ENCODE results near the gene FBN3. TPM values are rescaled to one million over a fixed set of nuclear protein-coding genes. Genes with fewer than 3 reads are reported as not detected.
"Not testable (repeated sequence)": the region's sequence is repeated elsewhere in the genome, so short reads cannot be mapped to it uniquely, and the experiment has no call there.

FBN3 gene
- total RNA-seq, 1 donor from 2014 or later, result 0.02 TPM

DNA sequence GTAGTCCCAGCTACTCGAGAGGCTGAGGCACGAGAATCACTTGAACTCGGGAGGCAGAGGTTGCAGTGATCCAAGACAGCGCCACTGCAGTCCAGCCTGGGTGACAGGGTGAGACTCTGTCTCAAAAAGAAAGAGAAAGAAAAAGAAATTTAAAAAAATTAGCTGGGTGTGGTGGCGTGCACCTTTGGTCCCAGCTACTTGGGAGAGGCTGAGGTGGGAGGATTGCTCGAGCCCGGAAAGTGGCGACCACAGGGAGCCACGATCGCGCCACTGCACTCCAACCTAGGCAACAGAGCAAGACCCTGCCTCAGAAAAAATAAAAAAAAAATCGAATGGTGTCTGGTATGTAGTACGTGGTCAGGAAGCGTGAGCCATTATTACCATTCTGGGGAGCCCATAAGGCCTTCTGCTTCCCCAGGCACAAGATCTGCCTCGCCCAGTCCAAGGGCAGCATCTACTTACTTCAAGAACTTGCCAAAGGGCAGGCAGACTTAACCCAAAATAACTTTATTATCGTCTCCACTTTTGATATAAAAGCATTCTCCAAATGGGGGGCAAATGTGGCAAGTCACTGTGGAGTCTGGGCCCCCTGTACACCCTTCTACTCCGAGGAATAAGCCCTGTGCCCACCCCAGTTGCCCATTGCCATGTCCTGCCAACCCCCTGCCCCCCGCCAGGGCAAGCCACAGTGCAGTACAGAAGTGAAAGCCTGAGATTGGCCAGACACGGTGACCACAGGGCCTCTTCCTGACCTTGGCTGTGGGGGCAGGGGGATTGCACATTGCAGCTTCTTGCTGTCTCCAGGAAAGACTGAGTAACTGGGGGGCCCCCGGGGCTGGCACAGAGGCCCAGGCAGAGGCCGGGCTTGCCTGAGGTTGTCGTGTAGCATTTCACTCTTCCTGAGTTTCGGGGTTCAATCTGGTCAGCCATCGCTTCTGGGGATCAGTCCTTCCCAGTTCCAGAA lies 84.2 kb downstream of the FBN3 start:
- intact Hi-C loops (cut with micrococcal nuclease), result no loop called here

DNA sequence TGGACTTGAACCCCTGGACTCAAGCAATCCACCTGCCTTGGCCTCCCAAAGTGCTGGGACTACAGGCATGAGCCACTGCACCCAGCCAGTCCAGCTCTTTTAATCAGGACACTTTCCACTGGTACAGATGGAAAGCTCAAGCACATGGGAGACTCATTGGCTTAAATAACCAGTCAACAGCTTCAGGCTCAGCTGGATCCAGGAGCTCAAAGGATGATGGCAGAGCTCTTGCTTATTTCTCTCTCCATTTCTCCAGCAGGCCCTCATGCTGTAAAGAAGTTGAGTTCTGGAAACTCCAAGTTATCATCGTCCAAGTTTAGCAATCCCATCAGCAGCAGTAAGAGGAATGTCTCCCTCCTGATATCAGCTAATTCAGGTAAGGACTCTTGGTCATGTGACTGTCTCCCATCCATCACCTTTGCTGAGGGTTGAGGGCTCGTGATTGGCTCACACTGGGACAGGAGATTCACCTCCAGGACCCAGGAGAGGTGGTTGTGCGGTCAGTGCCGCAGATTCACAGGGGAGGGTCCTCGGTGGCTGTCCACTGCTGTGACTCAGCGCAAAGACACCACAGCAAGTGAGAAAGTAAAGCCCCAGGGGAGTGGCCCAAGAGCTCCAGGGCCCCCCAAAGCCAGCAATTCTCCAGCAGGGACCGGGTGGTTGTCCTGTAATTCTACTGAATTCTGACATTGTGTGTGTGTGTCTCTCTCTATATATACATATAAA lies 91.7 kb downstream of the FBN3 start:
- intact Hi-C loops (cut with micrococcal nuclease), result no loop called here

DNA sequence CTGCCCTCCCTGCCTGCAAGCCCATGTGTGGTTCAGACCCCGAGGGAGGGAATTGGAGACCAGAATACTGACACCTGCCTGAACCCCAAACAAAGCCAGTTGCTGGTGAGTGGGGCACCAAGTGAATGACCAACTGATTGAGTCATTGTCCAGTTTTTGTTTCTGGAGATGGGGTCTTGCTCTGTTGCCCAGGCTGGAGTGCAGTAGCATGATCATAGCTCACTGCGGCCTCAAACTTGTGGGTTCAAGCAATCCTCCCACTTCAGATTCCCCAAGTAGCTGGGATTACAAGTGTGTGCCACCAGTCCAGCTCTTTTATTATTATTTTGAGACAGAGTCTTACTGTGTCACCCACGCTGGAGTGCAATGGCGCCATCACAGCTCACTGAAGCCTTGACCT lies 92.9 kb downstream of the FBN3 start:
- intact Hi-C loops (cut with micrococcal nuclease), result no loop called here

DNA sequence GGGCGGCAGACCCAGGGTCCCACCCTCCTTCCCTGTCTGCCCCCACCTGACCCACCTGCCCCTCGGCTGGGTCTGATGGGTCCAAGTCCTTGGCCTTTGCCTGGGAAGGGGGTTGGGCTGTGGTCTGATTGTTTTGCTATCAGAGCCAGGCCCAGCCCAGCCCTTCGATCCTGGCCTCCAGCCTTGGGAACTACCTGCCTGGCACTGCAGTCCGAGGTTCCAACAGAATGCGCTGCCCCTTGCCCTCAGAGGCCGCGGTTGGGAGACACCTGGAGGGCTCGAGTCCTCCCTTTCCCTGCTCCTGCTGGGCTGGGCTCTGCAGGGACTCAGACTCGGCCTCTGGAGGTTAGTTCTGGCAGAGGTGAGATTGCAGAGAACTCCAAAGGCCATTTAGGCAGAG lies 95.2 kb downstream of the FBN3 start:
- intact Hi-C loops (cut with micrococcal nuclease), result loop anchor here (5.0 kb wide), 1 partner anchor 778 kb away; the partner anchor contains the start of genes MBD3L1 and ZNF558

DNA sequence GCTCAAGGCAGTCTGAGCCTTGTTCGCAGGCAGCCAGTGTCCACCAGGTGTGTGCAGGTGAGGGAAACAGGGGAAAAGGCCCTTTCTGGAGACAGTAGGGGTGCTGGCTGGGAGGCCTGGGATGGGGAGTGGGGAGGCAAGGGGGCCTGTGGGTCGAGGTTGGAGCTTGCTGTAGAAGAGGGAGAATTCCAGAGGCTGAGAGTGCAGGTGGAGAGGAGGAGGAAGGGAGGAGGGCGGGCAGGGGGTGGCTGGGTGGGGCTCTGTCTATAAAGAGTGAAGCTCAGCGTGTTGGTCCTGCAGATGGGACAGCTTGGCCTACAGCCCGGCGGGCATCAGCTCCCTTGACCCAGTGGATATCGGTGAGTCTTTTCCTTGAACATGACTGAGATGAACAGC lies 96.9 kb downstream of the FBN3 start, which contains the start of gene CCL25:
CCL25 (plus strand) TSS at position 297 of the 396 bp plus-strand sequence. CDS start 290 bp downstream, outside the sequence.
- intact Hi-C loops (cut with micrococcal nuclease), result loop anchor here (5.0 kb wide), 1 partner anchor 780 kb away; the partner anchor contains the start of genes MBD3L1 and ZNF558

DNA sequence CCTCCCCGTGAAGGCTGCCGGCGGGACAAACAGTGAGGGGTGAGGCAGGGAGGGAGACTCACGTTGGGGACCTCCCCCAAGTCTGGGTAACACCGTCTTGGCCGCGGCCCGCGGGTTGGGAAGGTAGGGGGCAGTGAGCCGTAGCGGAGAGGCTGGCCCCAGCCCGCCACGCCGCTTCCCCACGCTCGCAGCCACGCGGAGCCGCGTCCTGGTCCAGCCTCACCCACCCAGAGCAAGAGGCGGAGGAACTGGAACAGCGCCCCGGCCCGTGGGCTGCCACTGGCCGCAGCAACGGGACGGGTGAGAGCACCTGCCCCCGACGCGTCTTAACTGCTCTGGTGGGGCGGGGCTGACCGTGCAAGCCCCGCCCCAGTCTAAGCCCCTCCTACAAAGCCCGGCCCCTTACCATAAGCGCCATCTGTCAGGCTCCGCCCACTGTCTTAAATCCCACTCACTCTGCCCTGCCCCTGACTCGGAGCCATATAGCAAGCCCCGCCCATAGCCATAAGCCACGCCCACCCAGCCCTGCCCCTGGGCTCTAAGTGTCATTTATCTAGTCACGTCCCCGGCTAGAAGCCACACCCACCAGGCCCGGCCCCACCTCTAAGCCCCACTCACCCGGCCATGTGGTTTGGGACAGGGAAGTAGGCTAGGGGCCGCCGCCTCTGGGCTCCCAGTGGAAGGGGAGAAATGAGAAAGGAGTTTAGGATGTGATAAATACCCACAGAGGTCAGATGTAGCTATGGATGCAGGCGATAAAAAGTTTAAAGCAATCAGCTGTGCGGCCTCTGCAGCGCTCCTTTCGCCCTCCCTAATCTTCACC lies 98.9 kb downstream of the FBN3 start:
- intact Hi-C loops (cut with micrococcal nuclease), result loop anchor here (1.0 to 5.0 kb wide), 4 partner anchors 46 to 782 kb away; partner anchors contain the start of genes ELAVL1, MBD3L1, TIMM44 and ZNF558

DNA sequence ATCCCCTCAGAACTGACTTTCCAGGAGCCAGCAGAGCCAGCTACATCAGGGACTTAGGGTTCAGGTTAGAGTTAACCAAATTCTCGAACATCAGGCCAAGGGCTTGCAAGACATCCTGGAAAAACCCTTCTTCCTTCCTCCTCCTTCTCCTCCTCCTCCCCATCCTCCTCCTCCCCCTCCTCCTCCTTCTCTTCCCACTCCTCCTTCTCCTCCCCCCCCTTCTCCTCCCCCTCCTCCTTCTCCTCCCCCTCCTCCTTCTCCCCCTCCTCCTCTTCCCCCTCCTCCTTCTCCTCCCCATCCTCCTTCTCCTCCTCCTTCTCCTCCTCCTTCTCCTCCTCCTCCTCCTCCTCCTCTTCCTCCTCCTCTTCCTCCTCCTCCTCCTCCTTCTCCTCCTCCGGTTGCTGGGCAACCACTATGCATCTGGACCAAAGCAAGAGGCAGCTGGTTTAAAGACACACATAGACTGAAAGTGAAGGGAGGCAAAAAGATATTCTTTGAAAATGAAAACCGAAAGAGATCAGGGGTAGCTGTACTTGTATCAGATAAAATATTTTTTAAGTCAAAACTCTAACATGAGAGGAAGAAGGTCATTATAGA lies 102.7 kb downstream of the FBN3 start:
- intact Hi-C loops (cut with micrococcal nuclease), result no loop called here

DNA sequence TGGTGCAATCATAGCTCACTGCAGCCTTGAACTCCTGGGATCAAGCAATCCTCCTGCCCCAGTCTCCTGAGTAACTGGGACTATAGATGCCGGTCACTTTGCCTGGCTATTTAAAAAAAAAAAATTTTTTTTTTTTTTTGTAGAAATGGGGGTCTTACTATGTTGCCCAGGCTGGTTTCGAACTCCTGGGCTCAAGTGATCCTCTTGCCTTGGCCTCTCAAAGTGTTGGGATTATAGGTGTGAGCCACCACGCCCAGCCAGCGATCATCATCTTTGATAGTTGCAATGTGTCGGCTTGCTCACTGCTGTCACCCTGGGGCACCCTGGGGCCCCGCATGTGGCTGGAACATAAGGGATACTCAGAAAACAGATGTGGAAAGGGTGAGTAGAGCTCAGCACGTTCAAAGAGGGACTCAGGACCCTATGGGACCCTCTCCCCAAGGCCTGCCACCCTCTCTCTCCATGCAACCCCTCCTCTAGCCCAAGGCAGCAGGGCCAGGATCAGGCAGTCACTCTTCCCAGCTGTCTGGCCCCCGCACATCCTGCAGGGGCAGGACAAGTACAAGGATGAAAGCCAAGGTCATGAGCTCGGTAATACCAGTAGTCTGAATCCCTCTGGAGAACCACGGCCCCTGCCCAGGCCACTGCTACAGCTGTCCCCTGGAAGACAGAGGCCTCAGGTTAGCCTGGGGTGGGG lies 103.4 kb downstream of the FBN3 start:
- intact Hi-C loops (cut with micrococcal nuclease), result no loop called here

DNA sequence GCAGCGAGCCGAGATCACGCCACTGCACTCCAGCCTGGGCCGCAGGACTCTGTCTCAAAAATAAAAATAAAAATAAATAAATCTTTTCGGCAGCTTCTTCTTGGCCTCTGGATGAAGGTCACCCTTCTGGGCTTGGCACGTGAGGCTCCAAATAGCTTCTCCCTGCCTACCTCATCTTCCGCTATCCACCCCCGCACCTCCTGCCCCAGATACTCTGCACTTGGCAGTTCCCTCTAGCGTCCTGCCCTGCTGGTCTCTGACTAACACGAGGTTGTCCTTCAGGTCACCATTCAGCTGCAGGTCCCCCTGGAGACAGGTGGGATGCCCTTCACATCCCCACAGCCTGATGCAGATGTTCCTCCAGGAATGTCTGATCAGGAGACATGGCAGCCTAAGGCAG lies 105.4 kb downstream of the FBN3 start:
- intact Hi-C loops (cut with micrococcal nuclease), result no loop called here

DNA sequence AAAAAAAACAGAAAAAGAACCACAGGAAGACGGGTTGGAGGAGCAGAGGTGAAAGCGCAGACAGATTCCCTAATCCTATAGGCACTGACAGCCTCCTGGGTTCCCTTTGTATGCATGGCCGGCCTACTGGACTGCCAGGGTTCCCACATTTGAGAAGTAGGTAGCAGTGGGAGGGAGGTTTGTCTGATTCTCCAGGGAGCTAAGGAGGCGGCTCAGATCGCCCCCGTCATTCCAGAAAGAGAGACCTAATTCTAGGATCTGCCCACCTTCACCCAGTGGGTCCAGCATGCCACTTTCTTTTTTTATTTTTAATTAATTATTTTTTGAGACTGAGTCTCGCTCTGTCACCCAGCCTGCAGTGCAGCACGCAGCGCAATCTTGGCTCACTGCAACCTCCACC lies 106.5 kb downstream of the FBN3 start:
- intact Hi-C loops (cut with micrococcal nuclease), result no loop called here

DNA sequence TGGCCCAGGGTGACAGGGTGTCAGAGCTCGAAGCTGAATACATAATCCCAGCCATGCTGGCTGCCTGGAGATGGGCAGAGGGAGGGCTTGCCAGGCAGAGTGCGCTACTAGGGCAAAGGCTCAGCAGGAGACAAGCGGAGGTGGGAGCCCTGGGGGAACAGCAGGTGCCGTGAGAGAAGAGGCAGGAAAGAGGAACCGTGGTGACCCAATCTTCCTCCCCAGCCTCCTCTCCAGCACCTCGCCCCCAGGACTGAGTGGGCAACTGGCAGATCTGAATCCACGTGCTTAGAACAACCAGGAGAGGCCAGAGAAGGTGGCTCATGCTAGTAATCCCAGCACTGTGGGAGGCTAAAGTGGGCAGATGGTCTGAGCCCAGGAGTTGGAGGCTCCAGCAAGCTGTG lies 107.9 kb downstream of the FBN3 start:
- intact Hi-C loops (cut with micrococcal nuclease), result no loop called here

DNA sequence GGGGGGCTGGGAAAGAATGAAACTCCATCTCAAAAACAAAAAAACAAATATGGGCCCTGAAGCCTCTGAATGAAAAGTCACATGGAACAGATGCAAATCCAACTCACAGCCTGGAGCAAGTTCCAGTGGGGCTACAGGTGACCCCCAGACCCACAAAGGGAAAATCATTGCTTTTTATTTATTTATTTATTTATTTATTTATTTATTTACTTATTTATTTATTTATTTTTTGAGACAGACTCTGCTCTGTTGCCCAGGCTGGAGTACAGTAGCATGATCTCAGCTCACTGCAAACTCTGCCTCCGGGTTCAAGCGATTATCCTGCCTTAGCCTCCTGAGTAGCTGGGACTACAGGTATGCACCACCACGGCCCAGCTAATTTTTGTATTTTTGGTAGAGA lies 110.2 kb downstream of the FBN3 start:
- intact Hi-C loops (cut with micrococcal nuclease), result no loop called here

DNA sequence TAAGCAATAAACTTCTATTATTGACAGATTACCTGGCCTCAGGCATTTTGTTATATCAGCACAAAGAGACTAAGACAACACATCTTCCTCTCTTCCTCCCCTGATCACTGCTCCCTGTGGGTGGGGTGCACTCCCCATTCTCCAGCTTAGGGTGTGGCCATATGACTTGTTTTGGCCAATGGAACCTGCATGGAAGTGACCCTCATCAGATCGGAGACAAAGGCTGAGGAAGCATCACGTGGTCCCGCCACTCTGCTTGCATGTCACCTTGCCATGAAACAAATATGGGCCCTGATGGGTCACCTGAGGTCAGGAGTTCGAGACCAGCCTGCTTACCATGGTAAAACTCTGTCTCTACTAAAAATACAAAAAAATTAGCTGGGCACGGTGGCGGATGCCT lies 110.6 kb downstream of the FBN3 start:
- intact Hi-C loops (cut with micrococcal nuclease), result no loop called here

DNA sequence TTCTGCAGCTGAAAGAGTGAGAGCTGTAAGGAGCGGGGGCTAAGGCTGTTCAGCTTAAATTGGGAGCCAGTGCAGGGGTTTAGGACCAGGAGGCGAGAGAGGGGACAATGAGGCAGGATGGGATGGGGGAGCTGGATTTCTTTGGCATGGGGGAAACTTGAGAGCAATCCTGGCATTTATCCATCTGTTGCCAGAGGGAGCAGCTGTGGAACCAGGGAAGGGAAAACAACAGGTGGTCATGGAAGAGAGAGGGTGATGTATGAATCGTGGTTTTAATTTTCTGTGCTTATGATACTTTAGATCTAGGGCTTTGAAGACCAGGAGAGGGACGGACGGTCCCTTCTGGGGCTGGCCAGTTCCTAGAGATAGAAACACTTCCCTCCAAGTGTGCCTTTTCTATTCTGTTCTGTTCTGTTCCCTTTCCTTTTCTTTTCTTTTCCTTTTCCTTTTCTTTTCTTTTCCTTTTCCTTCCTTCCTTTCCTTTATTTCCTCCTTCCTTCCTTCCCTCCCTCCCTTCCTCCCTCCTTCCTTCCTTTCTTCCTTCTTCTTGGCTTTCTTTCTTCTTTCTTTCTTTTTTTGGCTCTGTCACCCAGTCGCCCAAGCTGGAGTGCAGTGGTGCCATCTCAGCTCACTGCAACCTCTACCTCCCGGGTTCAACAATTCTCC lies 112.8 kb downstream of the FBN3 start:
- intact Hi-C loops (cut with micrococcal nuclease), result no loop called here

DNA sequence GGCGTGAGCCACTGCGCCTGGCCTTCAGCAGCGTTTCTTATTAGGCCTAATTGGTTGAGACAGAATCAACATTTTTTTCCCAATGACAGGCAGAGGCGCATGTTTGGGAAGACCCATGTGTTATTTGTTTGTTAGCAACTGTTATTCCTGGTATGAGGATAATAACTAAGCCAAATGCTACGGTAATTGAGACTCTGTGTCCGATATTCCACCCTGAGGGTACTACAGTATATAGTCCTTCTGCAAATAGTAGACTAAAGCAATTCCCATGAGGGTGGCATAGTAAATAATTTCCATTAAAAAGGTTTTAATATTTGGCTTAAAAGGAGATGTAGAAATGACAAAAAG lies 115.2 kb downstream of the FBN3 start:
- intact Hi-C loops (cut with micrococcal nuclease), result no loop called here

DNA sequence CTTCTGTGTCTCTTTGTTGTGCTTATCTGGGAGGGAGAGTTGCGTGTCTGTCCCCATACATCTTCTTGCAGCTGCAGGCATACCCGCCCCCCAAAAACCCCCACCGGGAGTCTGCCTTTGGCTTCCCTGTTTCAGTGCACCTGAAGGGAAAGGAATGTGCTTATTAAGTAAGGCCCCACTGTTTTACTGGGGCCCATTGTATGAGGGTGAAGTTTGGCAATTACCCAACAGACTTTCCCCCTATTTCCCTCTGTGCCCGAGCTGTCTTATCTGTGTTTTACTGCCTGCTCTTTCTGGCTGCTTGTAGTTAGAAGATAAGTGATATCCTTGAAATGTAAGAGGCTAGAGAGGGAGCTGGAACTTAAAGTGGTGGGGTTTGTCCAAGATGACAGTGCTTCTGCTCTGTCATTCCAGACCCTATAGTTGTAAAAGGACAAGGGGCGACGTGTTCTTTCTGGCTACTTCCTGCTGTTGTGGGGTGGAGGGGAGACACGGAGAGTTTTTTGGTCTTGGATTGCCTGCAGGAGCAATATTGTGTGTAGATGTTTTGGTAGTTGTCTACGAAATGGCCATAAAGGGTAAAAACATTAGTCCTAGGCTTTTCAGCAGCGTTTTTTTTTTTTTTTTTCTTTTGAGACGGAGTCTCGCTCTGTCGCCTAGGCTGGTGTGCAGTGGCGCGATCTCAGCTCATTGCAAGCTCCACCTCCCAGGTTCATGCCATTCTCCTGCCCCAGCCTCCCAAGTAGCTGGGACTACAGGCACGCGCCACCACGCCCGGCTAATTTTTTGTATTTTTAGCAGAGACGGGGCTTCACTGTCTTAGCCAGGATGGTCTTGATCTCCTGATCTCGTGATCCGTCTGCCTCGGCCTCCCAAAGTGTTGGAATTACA lies 115.9 kb downstream of the FBN3 start:
- intact Hi-C loops (cut with micrococcal nuclease), result not testable (repeated sequence)

DNA sequence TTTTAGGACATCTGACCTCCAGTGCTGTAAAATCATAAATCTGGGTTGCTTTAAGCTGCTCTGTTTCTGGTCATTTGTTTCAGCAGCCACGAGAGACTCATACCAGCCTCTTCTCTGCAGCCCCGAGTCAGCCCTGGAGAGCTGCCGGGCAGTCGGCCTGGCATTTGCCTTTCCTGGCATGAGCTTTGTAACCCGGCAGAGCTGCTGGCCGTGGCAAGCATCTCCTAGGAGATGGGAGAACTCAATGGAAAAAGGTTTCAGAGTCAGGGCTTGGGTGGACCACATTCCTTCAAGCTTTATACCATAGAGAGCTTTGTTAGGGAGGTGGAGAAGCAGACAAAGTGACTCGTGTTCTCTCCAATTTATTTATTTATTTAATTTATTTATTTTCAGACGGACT lies 118.4 kb downstream of the FBN3 start:
- intact Hi-C loops (cut with micrococcal nuclease), result no loop called here

DNA sequence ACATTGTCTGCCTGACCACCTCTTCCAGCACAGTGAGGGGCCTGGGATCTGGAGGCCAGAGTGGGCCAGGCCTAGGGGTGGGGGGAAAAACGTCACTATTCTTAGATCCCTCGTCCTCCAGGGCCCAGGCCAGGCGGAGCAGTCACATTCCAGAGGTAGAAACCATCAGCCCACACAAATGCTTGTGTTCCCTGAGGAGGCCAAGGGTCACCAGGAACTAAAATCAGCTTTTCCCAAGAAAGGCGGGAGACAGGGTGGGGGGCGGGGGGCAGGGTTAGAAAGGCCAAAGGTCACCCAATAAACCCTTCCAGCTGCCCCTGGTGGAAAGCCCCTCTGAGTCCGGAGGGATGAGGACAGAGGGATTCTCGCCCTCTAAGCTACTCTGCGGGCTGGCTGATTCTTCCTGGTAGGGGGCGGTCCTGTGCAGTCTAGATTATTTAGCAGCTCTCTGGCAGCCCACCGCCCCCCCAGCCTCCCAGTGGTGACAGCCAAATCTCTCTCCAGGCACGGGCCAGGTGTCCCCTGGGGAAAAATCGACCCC lies 120.4 kb downstream of the FBN3 start:
- intact Hi-C loops (cut with micrococcal nuclease), result no loop called here

Data from T-helper 1 cell treated with Interleukin-12 subunit alpha and Interleukin-12 subunit beta and Interleukin-4 antibody, amounts not matched to agents 30 ng/mL and 1 ng/mL, for 36 hours (primary cell).